Adrenal gland (tissue), 12 donors: ENCODE measurements around the gene VSTM2B. TPM values are rescaled to one million over a fixed set of nuclear protein-coding genes. Genes with fewer than 3 reads are reported as not detected.

Source experiments
- DNase-seq, 7 donors: peaks; one replicate each; pipeline ENCODE4 v3.0.0-alpha.2; 2019 to 2020
- H3K27ac ChIP-seq, 5 donors: fragments of 200-600 bp; sonication (generic) in 4 of 5; 1 replicate in 3 of 5; 2 replicates in 2 of 5; pipeline versions ENCODE4 v1.5.1 to v1.8.0; 2016 to 2020; ENCODE audit warnings: mild to moderate bottlenecking in 1 of 5
- H3K27me3 ChIP-seq: fragments of 200-600 bp; 2 replicates; pipeline ENCODE4 v1.8.0; 2021
- H3K36me3 ChIP-seq, 2 donors: fragments of 200-600 bp; replicated peaks in 1 of 2; 1 replicate in 1 of 2; 2 replicates in 1 of 2; pipeline versions ENCODE4 v1.5.1 to v1.8.0; 2018 to 2022
- H3K4me1 ChIP-seq, 2 donors: fragments of 200-600 bp; replicated peaks in 1 of 2; 1 replicate in 1 of 2; 2 replicates in 1 of 2; pipeline versions ENCODE4 v1.5.1 to v1.8.0; 2018 to 2021
- H3K4me3 ChIP-seq, 4 donors: fragments of 200-600 bp; sonication (generic) in 3 of 4; one replicate each; pipeline ENCODE4 v1.5.1; 2016 to 2018
- H3K9me3 ChIP-seq, 3 donors: fragments of 200-600 bp; sonication (generic) in 1 of 3; replicated peaks in 1 of 3; 1 replicate in 2 of 3; 2 replicates in 1 of 3; pipeline versions ENCODE4 v1.5.1 to v1.8.0; 2016 to 2021
- CTCF ChIP-seq, 6 experiments: fragments of 450-650 bp in 4 of 6; fragments of 200-600 bp in 2 of 6; sonication (generic) in 1 of 6; IDR thresholded peaks; 1 replicate in 5 of 6; 2 replicates in 1 of 6; pipeline versions ENCODE4 v1.5.1 to v1.8.0; 2016 to 2021; ENCODE audit warnings: antibody characterized with exemption in 6 of 6, mild to moderate bottlenecking in 2 of 6, moderate library complexity in 1 of 6
- POLR2A ChIP-seq, 2 donors: fragments of 450-650 bp; IDR thresholded peaks; one replicate each; pipeline ENCODE4 v1.6.1; 2017; ENCODE audit warnings: antibody characterized with exemption in 2 of 2, mild to moderate bottlenecking in 2 of 2, moderate library complexity in 1 of 2
- WGBS, 4 donors: extraction: QIAGEN DNeasy Blood & Tissue Kit in 2 of 4; methylation state at CpG; one replicate each; pipeline versions ENCODE4 v1.1.5 to v1.1.7; 2013 to 2017; 5-methylcytosine and 5-hydroxymethylcytosine counted together
- intact Hi-C, 2 donors: fragments of 100-400 bp; cut with DNase I; formaldehyde crosslinking; loops; one replicate each; pipeline versions ENCODE4 v1.14.1 to v1.15.0; 2022 to 2023
- polyA plus RNA-seq, 3 donors: library from polyadenylated mRNA; stranded (reverse); fragments of 200-250 nt in 2 of 3; fragments of 350-450 nt in 1 of 3; fragmentation: Illumina TruSeq in 1 of 3; extraction: RNeasy Lipid Tissue Mini Kit (QIAGEN cat#74804) in 1 of 3; gene quantifications; one replicate each; pipeline ENCODE4 v1.2.3, GENCODE V29; 2013 to 2014
- total RNA-seq, 9 donors: library from RNA; depleted of rRNA in 4 of 9; stranded (reverse); fragments of >200 nt in 4 of 9; fragments of 120-200 nt in 1 of 9; fragmentation: NEBNext Ultra II Directional in 1 of 9; extraction: Animal tissue kit (Norgen Biotek cat#: 25700) in 1 of 9; gene quantifications; one replicate each; pipeline versions ENCODE4 v1.1.0 to v1.2.4, GENCODE V29; 2013 to 2023
- donor health status: healthy with polysubstance abuse.
- donor health status: Bipolar disorder and iron deficiency.
- donor health status: DM: yes; HTN: yes; CAD: no.
- donor health status: DM: no; HTN: no; CAD: no.
- donor health status: DM: no; HTN: no; CAD: no.
- donor health status: DM: yes; HTN: yes; CAD: no.

VSTM2B gene
- total and polyA plus RNA-seq, 12 donors: 0.09 to 1.3 (median 0.64) TPM; not detected in 8

GRCh38 chr19:29508181-29508580, 17.6 kb upstream of the VSTM2B start:
- 41 to 67% (median 55%) methylated on average over 1 of the region's 1 CpG for WGBS, 4 donors
- Histone ChIP-seq H3K9me3 (no peaks in the 10 kb centered on the region), H3K36me3 (no peaks in the 10 kb centered on the region), H3K4me3 (no peak overlapping the region), H3K27me3 (no peaks in the 10 kb centered on the region), H3K27ac (no peak overlapping the region), H3K4me1 (no peaks in the 10 kb centered on the region)
- TF ChIP-seq CTCF (IDR thresholded peaks at IDR 0.05): no peak
- no peak for TF ChIP-seq POLR2A (IDR thresholded peaks at IDR 0.05)
- intact Hi-C loops: no loop called here
- no peak for DNase-seq

GRCh38 chr19:29509456-29509855, 16.3 kb upstream of the VSTM2B start:
- 78 to 84% (median 80%) methylated on average over 8 of the region's 8 CpGs for WGBS, 4 donors
- Histone ChIP-seq H3K4me3 (no peak overlapping the region), H3K36me3 (no peaks in the 10 kb centered on the region), H3K27ac (no peak overlapping the region), H3K9me3 (no peaks in the 10 kb centered on the region), H3K4me1 (no peaks in the 10 kb centered on the region), H3K27me3 (no peaks in the 10 kb centered on the region)
- intact Hi-C loops: no loop called here
- DNase-seq: no peak
- TF ChIP-seq POLR2A (IDR thresholded peaks at IDR 0.05) (no peak), CTCF (IDR thresholded peaks at IDR 0.05) (no peak)

GRCh38 chr19:29510701-29511265, 15.0 kb upstream of the VSTM2B start:
- Histone ChIP-seq H3K27me3 (no peaks in the 10 kb centered on the region), H3K4me3 (no peak overlapping the region), H3K27ac (no peak overlapping the region), H3K36me3 (no peaks in the 10 kb centered on the region), H3K4me1 (no peaks in the 10 kb centered on the region), H3K9me3 (no peaks in the 10 kb centered on the region)
- DNase-seq: no peak
- intact Hi-C loops: no loop called here
- TF ChIP-seq POLR2A (IDR thresholded peaks at IDR 0.05): no peak
- TF ChIP-seq CTCF (IDR thresholded peaks at IDR 0.05): no peak
- 71 to 73% (median 72%) methylated on average over 7 to 9 of the region's 9 CpGs for WGBS, 4 donors

- Histone ChIP-seq H3K9me3 (no peaks in the 10 kb centered on the region), H3K27me3 (no peaks in the 10 kb centered on the region), H3K4me1 (no peaks in the 10 kb centered on the region), H3K27ac (no peak overlapping the region), H3K36me3 (no peaks in the 10 kb centered on the region), H3K4me3 (no peak overlapping the region)
- WGBS, 4 donors: 63 to 76% (median 71%) methylated on average over 3 of the region's 3 CpGs
- intact Hi-C loops: no loop called here
- DNase-seq: no peak
- no peak for TF ChIP-seq CTCF (IDR thresholded peaks at IDR 0.05)
- no peak for TF ChIP-seq POLR2A (IDR thresholded peaks at IDR 0.05)
Observed at GRCh38 chr19:29511768-29512167, 14.0 kb upstream of the VSTM2B start.
